ENCODE measurements around the gene TPPP2. TPM values are rescaled to one million over a fixed set of nuclear protein-coding genes. Genes with fewer than 3 reads are reported as not detected.

The TPPP2 gene
- total and polyA plus RNA-seq, 9 of the 15 experiments (the other 6 are each of a cell fraction or from before 2014, with no cell fraction given), result 0.18 TPM; not detected in 8

- TF ChIP-seq, protein P1, sequence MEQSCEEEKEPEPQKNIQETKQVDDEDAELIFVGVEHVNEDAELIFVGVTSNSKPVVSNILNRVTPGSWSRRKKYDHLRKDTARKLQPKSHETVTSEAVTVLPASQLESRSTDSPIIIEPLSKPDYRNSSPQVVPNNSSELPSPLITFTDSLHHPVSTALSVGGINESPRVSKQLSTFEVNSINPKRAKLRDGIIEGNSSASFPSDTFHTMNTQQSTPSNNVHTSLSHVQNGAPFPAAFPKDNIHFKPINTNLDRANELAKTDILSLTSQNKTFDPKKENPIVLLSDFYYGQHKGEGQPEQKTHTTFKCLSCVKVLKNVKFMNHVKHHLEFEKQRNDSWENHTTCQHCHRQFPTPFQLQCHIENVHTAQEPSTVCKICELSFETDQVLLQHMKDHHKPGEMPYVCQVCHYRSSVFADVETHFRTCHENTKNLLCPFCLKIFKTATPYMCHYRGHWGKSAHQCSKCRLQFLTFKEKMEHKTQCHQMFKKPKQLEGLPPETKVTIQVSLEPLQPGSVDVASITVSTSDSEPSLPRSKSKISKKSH (CRISPR knock-in tag; IDR thresholded peaks at IDR 0.05), result no peak
- TF ChIP-seq LCOR (CRISPR knock-in tag; IDR thresholded peaks at IDR 0.05) (no peak), POLR3G (IDR thresholded peaks at IDR 0.05; ENCODE audit: extremely low read depth, insufficient read length, insufficient replicate concordance) (no peak), TFE3 (CRISPR knock-in tag; IDR thresholded peaks at IDR 0.05) (no peak), ZNF212 (CRISPR knock-in tag; IDR thresholded peaks at IDR 0.05) (no peak), ETV6 (IDR thresholded peaks at IDR 0.05; ENCODE audit: borderline replicate concordance in 1 of 2, low read depth in 2 of 2, low read length in 1 of 2) (no peak), ETV6 (CRISPR knock-in tag; IDR thresholded peaks at IDR 0.05; ENCODE audit: borderline replicate concordance) (no peak), HMG20A (CRISPR knock-in tag; conservative IDR thresholded peaks at IDR 0.05) (no peak), FOXK1 (CRISPR knock-in tag; IDR thresholded peaks at IDR 0.05; ENCODE audit: borderline replicate concordance) (no peak), PRMT5 (CRISPR knock-in tag; IDR thresholded peaks at IDR 0.05) (no peak), ZNF311 (CRISPR knock-in tag; IDR thresholded peaks at IDR 0.05) (no peak), NR3C1 (CRISPR knock-in tag; IDR thresholded peaks at IDR 0.05) (no peak), TARDBP (IDR thresholded peaks at IDR 0.05) (no peak)
- TF ChIP-seq, protein P2, sequence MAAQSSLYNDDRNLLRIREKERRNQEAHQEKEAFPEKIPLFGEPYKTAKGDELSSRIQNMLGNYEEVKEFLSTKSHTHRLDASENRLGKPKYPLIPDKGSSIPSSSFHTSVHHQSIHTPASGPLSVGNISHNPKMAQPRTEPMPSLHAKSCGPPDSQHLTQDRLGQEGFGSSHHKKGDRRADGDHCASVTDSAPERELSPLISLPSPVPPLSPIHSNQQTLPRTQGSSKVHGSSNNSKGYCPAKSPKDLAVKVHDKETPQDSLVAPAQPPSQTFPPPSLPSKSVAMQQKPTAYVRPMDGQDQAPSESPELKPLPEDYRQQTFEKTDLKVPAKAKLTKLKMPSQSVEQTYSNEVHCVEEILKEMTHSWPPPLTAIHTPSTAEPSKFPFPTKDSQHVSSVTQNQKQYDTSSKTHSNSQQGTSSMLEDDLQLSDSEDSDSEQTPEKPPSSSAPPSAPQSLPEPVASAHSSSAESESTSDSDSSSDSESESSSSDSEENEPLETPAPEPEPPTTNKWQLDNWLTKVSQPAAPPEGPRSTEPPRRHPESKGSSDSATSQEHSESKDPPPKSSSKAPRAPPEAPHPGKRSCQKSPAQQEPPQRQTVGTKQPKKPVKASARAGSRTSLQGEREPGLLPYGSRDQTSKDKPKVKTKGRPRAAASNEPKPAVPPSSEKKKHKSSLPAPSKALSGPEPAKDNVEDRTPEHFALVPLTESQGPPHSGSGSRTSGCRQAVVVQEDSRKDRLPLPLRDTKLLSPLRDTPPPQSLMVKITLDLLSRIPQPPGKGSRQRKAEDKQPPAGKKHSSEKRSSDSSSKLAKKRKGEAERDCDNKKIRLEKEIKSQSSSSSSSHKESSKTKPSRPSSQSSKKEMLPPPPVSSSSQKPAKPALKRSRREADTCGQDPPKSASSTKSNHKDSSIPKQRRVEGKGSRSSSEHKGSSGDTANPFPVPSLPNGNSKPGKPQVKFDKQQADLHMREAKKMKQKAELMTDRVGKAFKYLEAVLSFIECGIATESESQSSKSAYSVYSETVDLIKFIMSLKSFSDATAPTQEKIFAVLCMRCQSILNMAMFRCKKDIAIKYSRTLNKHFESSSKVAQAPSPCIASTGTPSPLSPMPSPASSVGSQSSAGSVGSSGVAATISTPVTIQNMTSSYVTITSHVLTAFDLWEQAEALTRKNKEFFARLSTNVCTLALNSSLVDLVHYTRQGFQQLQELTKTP (IDR thresholded peaks at IDR 0.05; ENCODE audit: low read depth in 1 of 2, partially characterized antibody in 2 of 2), result no peak
- TF ChIP-seq, protein P3, sequence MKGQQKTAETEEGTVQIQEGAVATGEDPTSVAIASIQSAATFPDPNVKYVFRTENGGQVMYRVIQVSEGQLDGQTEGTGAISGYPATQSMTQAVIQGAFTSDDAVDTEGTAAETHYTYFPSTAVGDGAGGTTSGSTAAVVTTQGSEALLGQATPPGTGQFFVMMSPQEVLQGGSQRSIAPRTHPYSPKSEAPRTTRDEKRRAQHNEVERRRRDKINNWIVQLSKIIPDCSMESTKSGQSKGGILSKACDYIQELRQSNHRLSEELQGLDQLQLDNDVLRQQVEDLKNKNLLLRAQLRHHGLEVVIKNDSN (CRISPR knock-in tag; IDR thresholded peaks at IDR 0.05), result no peak
- TF ChIP-seq, protein P4, sequence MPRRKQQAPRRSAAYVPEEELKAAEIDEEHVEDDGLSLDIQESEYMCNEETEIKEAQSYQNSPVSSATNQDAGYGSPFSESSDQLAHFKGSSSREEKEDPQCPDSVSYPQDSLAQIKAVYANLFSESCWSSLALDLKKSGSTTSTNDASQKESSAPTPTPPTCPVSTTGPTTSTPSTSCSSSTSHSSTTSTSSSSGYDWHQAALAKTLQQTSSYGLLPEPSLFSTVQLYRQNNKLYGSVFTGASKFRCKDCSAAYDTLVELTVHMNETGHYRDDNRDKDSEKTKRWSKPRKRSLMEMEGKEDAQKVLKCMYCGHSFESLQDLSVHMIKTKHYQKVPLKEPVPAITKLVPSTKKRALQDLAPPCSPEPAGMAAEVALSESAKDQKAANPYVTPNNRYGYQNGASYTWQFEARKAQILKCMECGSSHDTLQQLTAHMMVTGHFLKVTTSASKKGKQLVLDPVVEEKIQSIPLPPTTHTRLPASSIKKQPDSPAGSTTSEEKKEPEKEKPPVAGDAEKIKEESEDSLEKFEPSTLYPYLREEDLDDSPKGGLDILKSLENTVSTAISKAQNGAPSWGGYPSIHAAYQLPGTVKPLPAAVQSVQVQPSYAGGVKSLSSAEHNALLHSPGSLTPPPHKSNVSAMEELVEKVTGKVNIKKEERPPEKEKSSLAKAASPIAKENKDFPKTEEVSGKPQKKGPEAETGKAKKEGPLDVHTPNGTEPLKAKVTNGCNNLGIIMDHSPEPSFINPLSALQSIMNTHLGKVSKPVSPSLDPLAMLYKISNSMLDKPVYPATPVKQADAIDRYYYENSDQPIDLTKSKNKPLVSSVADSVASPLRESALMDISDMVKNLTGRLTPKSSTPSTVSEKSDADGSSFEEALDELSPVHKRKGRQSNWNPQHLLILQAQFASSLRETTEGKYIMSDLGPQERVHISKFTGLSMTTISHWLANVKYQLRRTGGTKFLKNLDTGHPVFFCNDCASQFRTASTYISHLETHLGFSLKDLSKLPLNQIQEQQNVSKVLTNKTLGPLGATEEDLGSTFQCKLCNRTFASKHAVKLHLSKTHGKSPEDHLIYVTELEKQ (CRISPR knock-in tag; IDR thresholded peaks at IDR 0.05), result no peak
Measured at GRCh38 chr14:21014761-21015190, 15.2 kb upstream of the TPPP2 start (continued).

All from K562 (cell line).